Thyroid gland (tissue), 4 donors: ENCODE results near the gene TNFRSF11A.

Source experiments
- CTCF ChIP-seq, 6 experiments: fragments of 200-600 bp in 3 of 6; fragments of 450-650 bp in 3 of 6; sonication (generic) in 3 of 6; IDR thresholded peaks; one replicate each; pipeline ENCODE4 v1.5.1; 2016 to 2019; ENCODE audit warnings: antibody characterized with exemption in 6 of 6, mild to moderate bottlenecking in 2 of 6, inconsistent platforms in 1 of 6, moderate library complexity in 1 of 6
- POLR2A ChIP-seq, 2 donors: fragments of 450-650 bp; IDR thresholded peaks; one replicate each; pipeline ENCODE4 v1.6.1; 2017; ENCODE audit warnings: antibody characterized with exemption in 2 of 2, mild to moderate bottlenecking in 2 of 2, moderate library complexity in 1 of 2

- no peak for TF ChIP-seq CTCF (IDR thresholded peaks at IDR 0.05)
- TF ChIP-seq POLR2A (IDR thresholded peaks at IDR 0.05): no peak
Observed at GRCh38 chr18:62325806-62326645, 916 bp downstream of the TNFRSF11A start.
